Activated CD8-positive, alpha-beta memory T cell treated with anti-CD3 and anti-CD28 coated beads, Interleukin-2, amount 50 U/mL, for 4 hours (primary cell): ENCODE measurements around the gene BUB1B.

Experiments used
- DNase-seq: peaks from one replicate; pipeline ENCODE4 v3.0.0-alpha.2; 2020

BUB1B gene

GRCh38 chr15:40192942-40193341 lies 32.1 kb downstream of the BUB1B start:
- DNase-seq = no peak

GRCh38 chr15:40197434-40197833 lies 36.6 kb downstream of the BUB1B start:
- DNase-seq = no peak

GRCh38 chr15:40198355-40199085 lies 37.7 kb downstream of the BUB1B start:
- DNase-seq = no peak

GRCh38 chr15:40204100-40204499 lies 43.2 kb downstream of the BUB1B start:
- DNase-seq = no peak

- DNase-seq = no peak
Measured at GRCh38 chr15:40217166-40217824, 56.4 kb downstream of the BUB1B start.

- DNase-seq = no peak
Measured at GRCh38 chr15:40219801-40220200, 58.9 kb downstream of the BUB1B start.

GRCh38 chr15:40222131-40222530 lies 61.3 kb downstream of the BUB1B start:
- DNase-seq = no peak

- no peak for DNase-seq
Measured at GRCh38 chr15:40226736-40227135, 65.9 kb downstream of the BUB1B start.

- DNase-seq = no peak
Measured at GRCh38 chr15:40229316-40229715, 68.4 kb downstream of the BUB1B start.

GRCh38 chr15:40229956-40230355 lies 69.1 kb downstream of the BUB1B start:
- DNase-seq = no peak

- no peak for DNase-seq
Measured at GRCh38 chr15:40232625-40233070, 71.8 kb downstream of the BUB1B start.

GRCh38 chr15:40233727-40234577 lies 73.1 kb downstream of the BUB1B start:
- no peak for DNase-seq

GRCh38 chr15:40234783-40235182 lies 73.9 kb downstream of the BUB1B start:
- no peak for DNase-seq

GRCh38 chr15:40235201-40235885 lies 74.5 kb downstream of the BUB1B start:
- DNase-seq = no peak

GRCh38 chr15:40238532-40239403 lies 77.9 kb downstream of the BUB1B start, which contains the start of gene PAK6:
Gene PAK6 (plus strand): TSS chr15:40239063. CDS start chr15:40264786, 25,723 bp downstream.
- no peak for DNase-seq

GRCh38 chr15:40239404-40239692 lies 78.5 kb downstream of the BUB1B start:
- no peak for DNase-seq

- no peak for DNase-seq
Measured at GRCh38 chr15:40239693-40240618, 79.1 kb downstream of the BUB1B start.

GRCh38 chr15:40240619-40241221 lies 79.9 kb downstream of the BUB1B start:
- DNase-seq = no peak

GRCh38 chr15:40241269-40242212 lies 80.7 kb downstream of the BUB1B start:
- no peak for DNase-seq
